Measurements from ENCODE around the gene DCANP1.

Gene DCANP1

GRCh38 chr5:135423146-135423845 lies 23.9 kb downstream of the DCANP1 start:
- no peak for DNase-seq (ENCODE audit: low read depth)

- no peak for DNase-seq (ENCODE audit: low read depth)
Measured at GRCh38 chr5:135422419-135422818, 24.7 kb downstream of the DCANP1 start.

GRCh38 chr5:135417083-135417482 lies 30.1 kb downstream of the DCANP1 start:
- no peak for DNase-seq (ENCODE audit: low read depth)

GRCh38 chr5:135405082-135405481 lies 42.1 kb downstream of the DCANP1 start:
- no peak for DNase-seq (ENCODE audit: low read depth)

GRCh38 chr5:135402031-135402430 lies 45.1 kb downstream of the DCANP1 start:
- no peak for DNase-seq (ENCODE audit: low read depth)

- no peak for DNase-seq (ENCODE audit: low read depth)
Measured at GRCh38 chr5:135400866-135401265, 46.3 kb downstream of the DCANP1 start.

- no peak for DNase-seq (ENCODE audit: low read depth)
Measured at GRCh38 chr5:135399794-135400542, 47.2 kb downstream of the DCANP1 start.

GRCh38 chr5:135398855-135399793 lies 48.0 kb downstream of the DCANP1 start, which contains the start of gene MACROH2A1:
MACROH2A1 (minus strand) TSS chr5:135399231; CDS start chr5:135389093, 10,138 bp downstream.
- DNase-seq (ENCODE audit: low read depth): peak; percentile 56

- DNase-seq (ENCODE audit: low read depth): no peak
Measured at GRCh38 chr5:135398160-135398854, 48.8 kb downstream of the DCANP1 start.

- no peak for DNase-seq (ENCODE audit: low read depth)
Measured at GRCh38 chr5:135397084-135397483, 50.1 kb downstream of the DCANP1 start.

- DNase-seq (ENCODE audit: low read depth): no peak
Measured at GRCh38 chr5:135396459-135397055, 50.6 kb downstream of the DCANP1 start.

GRCh38 chr5:135395866-135396265 lies 51.3 kb downstream of the DCANP1 start:
- DNase-seq (ENCODE audit: low read depth): no peak

GRCh38 chr5:135395451-135395850 lies 51.7 kb downstream of the DCANP1 start:
- no peak for DNase-seq (ENCODE audit: low read depth)

All from fibroblast of the conjunctiva (primary cell).